ENCODE measurements around the gene LRRC8B.

The LRRC8B gene

GRCh38 chr1:89573410-89573809 is 48.8 kb downstream of the LRRC8B start:
- Histone ChIP-seq H3K9ac (ENCODE audit: low read length) (no peak overlapping the region), H3K27ac (ENCODE audit: low read depth, low read length) (no peak overlapping the region), H3K27me3 (ENCODE audit: insufficient read depth, low read length) (no peaks in the 10 kb centered on the region), H2AK5ac (ENCODE audit: low read length) (no peak overlapping the region), H4K12ac (ENCODE audit: low read depth, low read length) (no peak overlapping the region), H3K4me3 (ENCODE audit: low read depth, low read length) (no peak overlapping the region), H4K91ac (ENCODE audit: low read depth, low read length) (no peak overlapping the region), H3K36me3 (ENCODE audit: control insufficient read depth in 1 of 2, insufficient read depth in 2 of 2, low read length in 2 of 2) (no peaks in the 10 kb centered on the region), H3K4me1 (ENCODE audit: control insufficient read depth in 1 of 2, insufficient read depth in 2 of 2, low read length in 2 of 2) (no peaks in the 10 kb centered on the region), H3K9me3 (ENCODE audit: insufficient read depth, low read depth, low read length) (no peaks in the 10 kb centered on the region), H3K79me2 (ENCODE audit: control insufficient read depth, insufficient read depth, low read length, poor library complexity) (no peaks in the 10 kb centered on the region), H2BK12ac (ENCODE audit: low read length) (no peak overlapping the region), H3K4me2 (ENCODE audit: low read length) (no peak overlapping the region), H3K14ac (ENCODE audit: low read length) (no peak overlapping the region), H3K79me1 (ENCODE audit: low read length) (no peaks in the 10 kb centered on the region), H3K4ac (ENCODE audit: low read depth, low read length) (no peak overlapping the region), H4K8ac (ENCODE audit: low read depth, low read length) (no peak overlapping the region), H2AFZ (ENCODE audit: insufficient read depth, low read length, poor library complexity) (no peak overlapping the region), H2BK120ac (ENCODE audit: insufficient read depth, low read length, poor library complexity) (no peak overlapping the region), H3K18ac (ENCODE audit: low read length) (no peak overlapping the region), H2BK5ac (ENCODE audit: low read depth, low read length, poor library complexity) (no peak overlapping the region), H3K23ac (ENCODE audit: low read length) (no peak overlapping the region)
- DNase-seq: no peak

DNA sequence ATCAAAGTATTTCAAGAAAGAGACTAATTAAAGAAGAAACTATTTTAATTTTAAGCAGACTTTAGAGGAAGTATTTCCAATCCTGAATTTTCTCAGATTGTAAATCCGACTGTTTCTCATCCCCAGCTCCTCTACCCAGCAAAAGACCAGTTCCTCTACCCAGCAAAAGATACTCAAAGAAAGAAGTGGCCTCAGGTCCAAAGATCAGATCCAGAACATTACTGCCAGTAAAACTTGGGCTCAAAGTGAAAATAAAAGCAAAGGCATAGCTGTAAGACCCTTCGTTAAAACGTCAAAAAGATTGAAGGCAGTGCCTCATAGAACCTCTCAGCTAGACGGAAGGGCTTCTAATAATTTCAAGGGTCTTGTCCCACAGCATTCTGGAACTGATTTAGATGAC is 50.0 kb downstream of the LRRC8B start:
- no peak overlapping the region for H3K23ac ChIP-seq (ENCODE audit: low read length)
- H3K9me3 ChIP-seq (ENCODE audit: insufficient read depth, low read depth, low read length): no peaks in the 10 kb centered on the region
- no peaks in the 10 kb centered on the region for H3K79me1 ChIP-seq (ENCODE audit: low read length)
- H3K4me3 ChIP-seq (ENCODE audit: low read depth, low read length): no peak overlapping the region
- no peak overlapping the region for H3K14ac ChIP-seq (ENCODE audit: low read length)
- H4K91ac ChIP-seq (ENCODE audit: low read depth, low read length): no peak overlapping the region
- no peak overlapping the region for H2BK120ac ChIP-seq (ENCODE audit: insufficient read depth, low read length, poor library complexity)
- H3K4me2 ChIP-seq (ENCODE audit: low read length): no peak overlapping the region
- no peak for DNase-seq
- no peak overlapping the region for H2BK12ac ChIP-seq (ENCODE audit: low read length)
- H3K4me1 ChIP-seq (ENCODE audit: control insufficient read depth in 1 of 2, insufficient read depth in 2 of 2, low read length in 2 of 2): no peaks in the 10 kb centered on the region
- no peak overlapping the region for H2AFZ ChIP-seq (ENCODE audit: insufficient read depth, low read length, poor library complexity)
- no peak overlapping the region for H3K4ac ChIP-seq (ENCODE audit: low read depth, low read length)
- no peaks in the 10 kb centered on the region for H3K27me3 ChIP-seq (ENCODE audit: insufficient read depth, low read length)
- no peaks in the 10 kb centered on the region for H3K36me3 ChIP-seq (ENCODE audit: control insufficient read depth in 1 of 2, insufficient read depth in 2 of 2, low read length in 2 of 2)
- H3K9ac ChIP-seq (ENCODE audit: low read length): no peak overlapping the region
- H4K8ac ChIP-seq (ENCODE audit: low read depth, low read length): no peak overlapping the region
- no peak overlapping the region for H3K27ac ChIP-seq (ENCODE audit: low read depth, low read length)
- H2AK5ac ChIP-seq (ENCODE audit: low read length): no peak overlapping the region
- H2BK5ac ChIP-seq (ENCODE audit: low read depth, low read length, poor library complexity): no peak overlapping the region
- H3K79me2 ChIP-seq (ENCODE audit: control insufficient read depth, insufficient read depth, low read length, poor library complexity): no peaks in the 10 kb centered on the region
- no peak overlapping the region for H4K12ac ChIP-seq (ENCODE audit: low read depth, low read length)
- H3K18ac ChIP-seq (ENCODE audit: low read length): no peak overlapping the region
- no CpG with 5 or more reads among the region's 4 CpGs for WGBS (ENCODE audit: extremely low coverage, insufficient coverage, insufficient read length)

- Histone ChIP-seq H2AFZ (ENCODE audit: insufficient read depth, low read length, poor library complexity) (no peak overlapping the region), H2AK5ac (ENCODE audit: low read length) (no peak overlapping the region), H3K4me3 (ENCODE audit: low read depth, low read length) (no peak overlapping the region), H3K9ac (ENCODE audit: low read length) (no peak overlapping the region), H3K23ac (ENCODE audit: low read length) (no peak overlapping the region), H4K91ac (ENCODE audit: low read depth, low read length) (no peak overlapping the region), H3K79me2 (ENCODE audit: control insufficient read depth, insufficient read depth, low read length, poor library complexity) (no peaks in the 10 kb centered on the region), H4K12ac (ENCODE audit: low read depth, low read length) (no peak overlapping the region), H3K36me3 (ENCODE audit: control insufficient read depth in 1 of 2, insufficient read depth in 2 of 2, low read length in 2 of 2) (no peaks in the 10 kb centered on the region), H2BK12ac (ENCODE audit: low read length) (no peak overlapping the region), H4K8ac (ENCODE audit: low read depth, low read length) (no peak overlapping the region), H3K4me2 (ENCODE audit: low read length) (no peak overlapping the region), H3K9me3 (ENCODE audit: insufficient read depth, low read depth, low read length) (no peaks in the 10 kb centered on the region), H3K4me1 (ENCODE audit: control insufficient read depth in 1 of 2, insufficient read depth in 2 of 2, low read length in 2 of 2) (no peaks in the 10 kb centered on the region), H3K4ac (ENCODE audit: low read depth, low read length) (no peak overlapping the region), H3K79me1 (ENCODE audit: low read length) (no peaks in the 10 kb centered on the region), H3K27ac (ENCODE audit: low read depth, low read length) (no peak overlapping the region), H2BK120ac (ENCODE audit: insufficient read depth, low read length, poor library complexity) (no peak overlapping the region), H3K14ac (ENCODE audit: low read length) (no peak overlapping the region), H3K18ac (ENCODE audit: low read length) (no peak overlapping the region), H3K27me3 (ENCODE audit: insufficient read depth, low read length) (no peaks in the 10 kb centered on the region), H2BK5ac (ENCODE audit: low read depth, low read length, poor library complexity) (no peak overlapping the region)
- no CpG with 5 or more reads among the region's 1 CpG for WGBS (ENCODE audit: extremely low coverage, insufficient coverage, insufficient read length)
- DNase-seq: no peak
These were observed 50.6 kb downstream of the LRRC8B start for GRCh38 chr1:89575207-89575606.

GRCh38 chr1:89576013-89576412 is 51.4 kb downstream of the LRRC8B start:
- no peaks in the 10 kb centered on the region for H3K79me2 ChIP-seq (ENCODE audit: control insufficient read depth, insufficient read depth, low read length, poor library complexity)
- no peak overlapping the region for H4K12ac ChIP-seq (ENCODE audit: low read depth, low read length)
- no peak overlapping the region for H4K8ac ChIP-seq (ENCODE audit: low read depth, low read length)
- H3K9me3 ChIP-seq (ENCODE audit: insufficient read depth, low read depth, low read length): no peaks in the 10 kb centered on the region
- H3K79me1 ChIP-seq (ENCODE audit: low read length): no peaks in the 10 kb centered on the region
- H2BK12ac ChIP-seq (ENCODE audit: low read length): no peak overlapping the region
- H3K14ac ChIP-seq (ENCODE audit: low read length): no peak overlapping the region
- H3K18ac ChIP-seq (ENCODE audit: low read length): no peak overlapping the region
- no peak overlapping the region for H2BK5ac ChIP-seq (ENCODE audit: low read depth, low read length, poor library complexity)
- no CpG with 5 or more reads among the region's 3 CpGs for WGBS (ENCODE audit: extremely low coverage, insufficient coverage, insufficient read length)
- no peaks in the 10 kb centered on the region for H3K4me1 ChIP-seq (ENCODE audit: control insufficient read depth in 1 of 2, insufficient read depth in 2 of 2, low read length in 2 of 2)
- no peak overlapping the region for H3K4me2 ChIP-seq (ENCODE audit: low read length)
- peak in 1 of 2 donors; percentile 18 for DNase-seq
- H2AK5ac ChIP-seq (ENCODE audit: low read length): no peak overlapping the region
- H3K4ac ChIP-seq (ENCODE audit: low read depth, low read length): no peak overlapping the region
- no peaks in the 10 kb centered on the region for H3K36me3 ChIP-seq (ENCODE audit: control insufficient read depth in 1 of 2, insufficient read depth in 2 of 2, low read length in 2 of 2)
- no peak overlapping the region for H4K91ac ChIP-seq (ENCODE audit: low read depth, low read length)
- H3K9ac ChIP-seq (ENCODE audit: low read length): no peak overlapping the region
- H2AFZ ChIP-seq (ENCODE audit: insufficient read depth, low read length, poor library complexity): no peak overlapping the region
- H3K27me3 ChIP-seq (ENCODE audit: insufficient read depth, low read length): no peaks in the 10 kb centered on the region
- H3K27ac ChIP-seq (ENCODE audit: low read depth, low read length): no peak overlapping the region
- H3K4me3 ChIP-seq (ENCODE audit: low read depth, low read length): no peak overlapping the region
- H3K23ac ChIP-seq (ENCODE audit: low read length): no peak overlapping the region
- H2BK120ac ChIP-seq (ENCODE audit: insufficient read depth, low read length, poor library complexity): no peak overlapping the region
